ENCODE measurements around the gene STUB1.

The STUB1 gene

GRCh38 chr16:698911-699671 is 18.9 kb downstream of the STUB1 start:
- no peak for DNase-seq

GRCh38 chr16:700684-701584 is 20.7 kb downstream of the STUB1 start:
- DNase-seq, result no peak

DNA sequence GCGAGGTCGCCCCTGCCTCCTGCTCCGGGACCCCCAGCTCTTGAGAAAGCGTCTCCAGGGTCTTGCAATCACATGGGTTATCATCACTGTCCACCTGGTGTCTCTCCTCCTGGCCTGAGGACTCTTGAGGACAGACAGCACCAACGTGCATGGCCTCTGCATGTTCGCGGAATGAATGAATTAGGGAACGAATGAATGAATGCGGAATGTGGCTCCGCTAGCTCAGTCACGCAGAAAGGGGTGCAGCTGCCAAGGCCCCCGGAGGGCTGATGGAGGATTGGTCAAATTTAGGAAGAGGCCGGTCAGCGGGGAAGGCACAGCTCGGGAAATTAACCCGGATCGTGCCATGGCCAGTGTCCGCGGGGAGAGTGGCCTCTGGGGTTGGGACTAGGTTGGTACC is 22.1 kb downstream of the STUB1 start:
- DNase-seq, result no peak

DNA sequence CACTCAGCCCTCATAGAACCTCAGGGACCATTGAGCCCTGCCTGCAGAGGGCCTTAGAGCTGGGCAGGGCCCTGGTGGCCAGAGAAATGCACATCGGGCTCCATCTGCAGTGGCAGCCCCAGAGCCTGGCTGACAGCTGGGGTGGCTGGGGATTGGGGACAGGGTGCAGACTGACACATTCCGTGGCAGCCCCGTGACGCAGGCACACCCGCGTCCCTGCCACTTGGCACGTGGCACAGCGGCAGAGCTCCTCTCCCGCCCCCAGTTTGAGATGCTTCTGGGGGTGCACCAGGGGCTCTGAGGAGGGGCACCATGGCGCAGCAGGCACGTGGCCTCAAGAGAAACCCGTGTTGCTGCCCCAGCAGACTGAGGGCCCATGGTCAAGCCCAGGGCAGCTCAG is 23.2 kb downstream of the STUB1 start:
- no peak for DNase-seq

GRCh38 chr16:704047-704446 is 23.8 kb downstream of the STUB1 start:
- no peak for DNase-seq

DNA sequence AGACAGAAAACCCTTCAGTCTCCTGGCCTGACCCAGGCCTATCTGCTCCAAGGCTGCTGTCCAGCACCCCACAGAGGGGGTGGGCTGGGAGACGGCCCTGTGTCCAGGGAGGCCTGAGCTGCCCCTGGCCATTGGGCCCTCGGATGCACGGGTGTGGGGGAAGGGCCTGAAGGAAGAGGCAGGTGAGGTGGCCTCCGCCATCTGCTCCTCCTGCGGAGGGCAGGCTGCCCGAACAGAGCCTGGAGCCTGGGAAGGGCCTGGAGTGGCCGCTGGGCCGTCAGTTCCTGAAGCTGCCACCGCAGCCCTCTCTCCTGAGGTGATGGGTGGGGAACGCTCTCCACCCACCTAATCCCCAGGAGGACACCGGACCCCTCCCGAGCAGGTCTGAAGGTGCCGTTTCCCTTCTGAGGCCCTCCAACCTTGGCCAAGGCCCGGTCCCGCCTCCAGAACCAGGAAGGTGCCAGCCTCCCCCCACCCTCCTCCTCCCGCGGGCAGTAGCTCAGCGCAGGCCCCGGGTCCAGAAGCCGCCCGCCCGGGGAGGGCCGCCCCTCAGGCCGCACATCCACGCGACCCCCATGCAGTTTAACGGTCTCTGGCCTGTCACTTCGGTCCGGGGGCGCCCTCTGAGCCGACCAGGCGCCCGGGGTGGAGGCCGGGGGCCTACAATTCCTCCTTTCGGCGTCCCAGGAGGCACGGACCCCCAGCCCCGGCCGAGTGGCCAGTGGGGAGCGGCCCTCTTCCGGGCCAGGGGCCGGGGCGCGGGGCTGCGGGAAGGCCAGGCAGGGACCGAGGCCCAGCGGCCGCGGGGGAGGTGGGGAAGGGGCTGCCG is 24.6 kb downstream of the STUB1 start:
- DNase-seq, result no peak

GRCh38 chr16:705431-706188 is 25.4 kb downstream of the STUB1 start, which contains the start of gene FBXL16:
FBXL16 (minus strand) TSS chr16:705801; CDS start chr16:697405, 8,396 bp downstream.
- DNase-seq, result no peak

GRCh38 chr16:706189-707061 is 26.2 kb downstream of the STUB1 start:
- no peak for DNase-seq

GRCh38 chr16:707062-707538 is 26.9 kb downstream of the STUB1 start:
- DNase-seq, result no peak

GRCh38 chr16:708019-708418 is 27.8 kb downstream of the STUB1 start:
- DNase-seq, result no peak

DNA sequence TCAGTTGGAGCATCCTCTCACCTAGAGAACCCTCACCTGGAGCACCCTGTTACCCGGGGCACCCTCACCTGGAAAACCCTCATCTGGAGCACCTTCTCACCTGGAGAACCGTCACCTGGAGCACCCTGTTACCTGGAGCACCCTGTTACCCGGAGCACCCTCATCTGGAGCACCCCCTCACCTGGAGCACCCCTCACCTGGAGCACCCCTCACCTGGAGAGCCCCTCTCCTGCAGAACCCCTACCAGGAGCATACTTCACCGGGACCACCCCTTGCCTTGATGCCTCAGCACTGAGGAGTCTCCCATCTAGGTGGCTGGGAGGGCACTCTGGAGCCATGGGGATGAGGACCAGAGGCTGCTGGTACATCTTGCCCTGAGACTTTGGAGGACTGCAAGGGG is 28.7 kb downstream of the STUB1 start:
- no peak for DNase-seq

- DNase-seq, result peak in 1 of 2 experiments; percentile 41
Measured at GRCh38 chr16:709566-710499, 29.6 kb downstream of the STUB1 start.

DNA sequence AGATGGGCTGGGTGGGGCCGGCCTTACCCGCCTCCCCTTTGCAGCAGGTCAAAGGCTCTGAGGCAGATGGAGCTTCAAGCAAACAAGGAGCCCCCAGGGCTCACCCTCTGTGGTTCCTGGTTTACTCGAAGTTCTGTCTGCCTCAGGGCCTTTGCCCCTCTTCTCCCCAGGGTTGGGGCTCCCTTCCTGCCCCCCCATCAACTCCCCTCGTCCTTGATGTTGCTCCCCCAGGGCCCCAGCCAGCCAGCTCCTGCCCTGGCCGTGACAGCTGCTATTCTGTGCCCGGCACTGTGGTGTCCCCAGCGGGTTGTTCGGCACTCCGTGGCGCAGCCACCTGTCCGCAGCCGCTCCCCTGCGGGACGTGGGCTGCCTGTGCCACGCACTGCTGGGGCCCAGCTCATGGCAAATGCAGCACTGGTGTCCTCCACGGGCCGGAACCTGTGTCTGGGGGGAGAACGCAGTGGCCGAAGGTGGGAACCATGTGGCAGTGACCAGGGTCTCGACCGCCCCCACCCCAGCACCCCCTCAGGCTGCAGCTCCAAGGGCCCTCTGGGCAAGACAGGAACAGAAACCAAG is 30.4 kb downstream of the STUB1 start:
- no peak for DNase-seq

- DNase-seq, result no peak
Measured at GRCh38 chr16:711084-711483, 30.9 kb downstream of the STUB1 start.

GRCh38 chr16:711548-712320 is 31.5 kb downstream of the STUB1 start:
- peak in 1 of 2 experiments; percentile 45 for DNase-seq

DNA sequence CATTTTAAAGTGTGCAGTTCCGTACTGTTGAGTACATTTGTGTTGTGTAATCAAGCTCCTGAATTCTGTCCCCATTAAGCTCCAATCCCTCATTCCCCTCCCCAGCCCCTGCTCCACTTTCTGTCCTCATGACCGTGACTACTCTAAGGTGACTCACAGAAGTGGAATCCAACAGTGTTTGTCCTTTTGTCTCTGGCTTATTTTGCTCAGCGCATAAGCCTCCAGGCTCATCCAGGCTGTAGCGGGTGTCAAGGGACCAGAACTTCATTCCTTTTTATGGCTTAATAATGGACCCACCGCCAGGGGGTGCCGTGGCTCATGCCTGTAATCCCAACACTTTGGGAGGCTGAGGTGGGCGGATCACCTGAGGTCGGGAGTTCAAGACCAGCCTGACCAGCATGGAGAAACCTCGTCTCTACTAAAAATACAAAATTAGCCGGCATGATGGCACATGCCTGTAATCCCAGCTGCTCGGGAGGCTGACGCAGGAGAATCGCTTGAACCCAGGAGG is 32.6 kb downstream of the STUB1 start:
- peak; percentile 86 to 88 for DNase-seq

DNA sequence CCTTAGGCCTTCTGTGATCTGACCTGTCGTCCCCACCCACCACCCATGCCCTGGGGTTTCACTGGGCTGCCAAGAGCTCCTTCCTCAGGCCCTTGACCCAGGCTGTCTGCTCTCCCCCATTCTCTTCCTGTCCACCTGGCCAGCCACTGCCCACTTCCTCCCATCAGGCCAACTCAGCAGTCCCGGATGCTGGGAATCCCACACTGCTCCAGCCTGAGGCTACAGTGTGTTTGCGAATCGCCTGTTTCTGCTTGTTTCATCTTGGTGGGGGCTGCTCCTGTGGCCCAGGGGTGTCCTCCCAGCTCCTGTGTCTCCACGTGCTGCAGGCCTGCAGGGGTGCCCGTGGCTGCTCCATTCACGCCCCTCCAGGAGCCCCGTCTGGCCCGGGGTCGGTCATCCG is 33.9 kb downstream of the STUB1 start:
- peak in 1 of 2 experiments; percentile 38 for DNase-seq
